ENCODE results near the gene IRGM.

DNA sequence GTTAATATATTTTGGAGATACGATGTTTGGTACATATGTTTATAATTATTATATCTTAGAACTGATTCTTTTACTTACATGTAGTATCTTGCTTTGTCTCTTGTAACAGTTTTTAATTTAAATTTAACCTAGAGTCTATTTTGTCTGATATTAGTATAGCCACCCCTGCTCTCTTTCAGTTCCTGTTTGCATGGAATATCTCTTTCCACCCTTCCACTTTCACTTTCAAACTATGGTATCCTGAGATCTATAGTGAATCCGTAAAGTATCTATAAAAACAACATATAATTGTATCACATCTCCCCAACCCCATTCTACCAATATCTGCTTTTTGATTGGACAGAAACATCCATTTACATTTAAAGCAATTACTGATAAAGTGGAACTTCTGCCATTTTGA, 7.2 kb downstream of the IRGM start:
- TF ChIP-seq, protein P1, sequence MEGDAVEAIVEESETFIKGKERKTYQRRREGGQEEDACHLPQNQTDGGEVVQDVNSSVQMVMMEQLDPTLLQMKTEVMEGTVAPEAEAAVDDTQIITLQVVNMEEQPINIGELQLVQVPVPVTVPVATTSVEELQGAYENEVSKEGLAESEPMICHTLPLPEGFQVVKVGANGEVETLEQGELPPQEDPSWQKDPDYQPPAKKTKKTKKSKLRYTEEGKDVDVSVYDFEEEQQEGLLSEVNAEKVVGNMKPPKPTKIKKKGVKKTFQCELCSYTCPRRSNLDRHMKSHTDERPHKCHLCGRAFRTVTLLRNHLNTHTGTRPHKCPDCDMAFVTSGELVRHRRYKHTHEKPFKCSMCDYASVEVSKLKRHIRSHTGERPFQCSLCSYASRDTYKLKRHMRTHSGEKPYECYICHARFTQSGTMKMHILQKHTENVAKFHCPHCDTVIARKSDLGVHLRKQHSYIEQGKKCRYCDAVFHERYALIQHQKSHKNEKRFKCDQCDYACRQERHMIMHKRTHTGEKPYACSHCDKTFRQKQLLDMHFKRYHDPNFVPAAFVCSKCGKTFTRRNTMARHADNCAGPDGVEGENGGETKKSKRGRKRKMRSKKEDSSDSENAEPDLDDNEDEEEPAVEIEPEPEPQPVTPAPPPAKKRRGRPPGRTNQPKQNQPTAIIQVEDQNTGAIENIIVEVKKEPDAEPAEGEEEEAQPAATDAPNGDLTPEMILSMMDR (IDR thresholded peaks at IDR 0.05), result no peak
- TF ChIP-seq POLR2A (IDR thresholded peaks at IDR 0.05), result no peak
